Measurements from ENCODE around the gene PRDM16. TPM values are rescaled to one million over a fixed set of nuclear protein-coding genes. Genes with fewer than 3 reads are reported as not detected.

Gene PRDM16
- total RNA-seq, 1 donor from 2014 or later = 5.6 TPM

GRCh38 chr1:3031401-3032221 is 37.4 kb upstream of the PRDM16 start:
- H3K27me3 ChIP-seq (ENCODE audit: control insufficient read depth, insufficient read depth, low read length) = peaks cover 3% of the 10 kb centered on the region
- no peaks in the 10 kb centered on the region for H3K36me3 ChIP-seq (ENCODE audit: control insufficient read depth, insufficient read depth, low read length)
- no peak for TF ChIP-seq CTCF (IDR thresholded peaks at IDR 0.05; ENCODE audit: insufficient read depth, low read length, poor library complexity, severe bottlenecking)
- no peak for DNase-seq (ENCODE audit: low read depth)
- H3K4me3 ChIP-seq (ENCODE audit: low read depth, low read length) = no peak overlapping the region

GRCh38 chr1:3032371-3033039 is 36.5 kb upstream of the PRDM16 start:
- Histone ChIP-seq H3K36me3 (ENCODE audit: control insufficient read depth, insufficient read depth, low read length) (no peaks in the 10 kb centered on the region), H3K4me3 (ENCODE audit: low read depth, low read length) (no peak overlapping the region), H3K27me3 (ENCODE audit: control insufficient read depth, insufficient read depth, low read length) (peaks cover 3% of the 10 kb centered on the region)
- DNase-seq (ENCODE audit: low read depth) = no peak
- TF ChIP-seq CTCF (IDR thresholded peaks at IDR 0.05; ENCODE audit: insufficient read depth, low read length, poor library complexity, severe bottlenecking) = no peak

- TF ChIP-seq CTCF (IDR thresholded peaks at IDR 0.05; ENCODE audit: insufficient read depth, low read length, poor library complexity, severe bottlenecking) = no peak
- no peaks in the 10 kb centered on the region for H3K36me3 ChIP-seq (ENCODE audit: control insufficient read depth, insufficient read depth, low read length)
- H3K4me3 ChIP-seq (ENCODE audit: low read depth, low read length) = no peak overlapping the region
- no peak for DNase-seq (ENCODE audit: low read depth)
- H3K27me3 ChIP-seq (ENCODE audit: control insufficient read depth, insufficient read depth, low read length) = peaks cover 3% of the 10 kb centered on the region
Measured at GRCh38 chr1:3033040-3033789, 35.8 kb upstream of the PRDM16 start.

GRCh38 chr1:3033790-3034090 is 35.3 kb upstream of the PRDM16 start:
- no peak for DNase-seq (ENCODE audit: low read depth)
- H3K4me3 ChIP-seq (ENCODE audit: low read depth, low read length) = no peak overlapping the region
- H3K36me3 ChIP-seq (ENCODE audit: control insufficient read depth, insufficient read depth, low read length) = no peaks in the 10 kb centered on the region
- no peak for TF ChIP-seq CTCF (IDR thresholded peaks at IDR 0.05; ENCODE audit: insufficient read depth, low read length, poor library complexity, severe bottlenecking)
- peaks cover under 1% of the 10 kb centered on the region for H3K27me3 ChIP-seq (ENCODE audit: control insufficient read depth, insufficient read depth, low read length)

GRCh38 chr1:3034162-3034561 is 34.8 kb upstream of the PRDM16 start:
- Histone ChIP-seq H3K27me3 (ENCODE audit: control insufficient read depth, insufficient read depth, low read length) (peaks cover 2% of the 10 kb centered on the region), H3K36me3 (ENCODE audit: control insufficient read depth, insufficient read depth, low read length) (no peaks in the 10 kb centered on the region), H3K4me3 (ENCODE audit: low read depth, low read length) (no peak overlapping the region)
- DNase-seq (ENCODE audit: low read depth) = no peak
- no peak for TF ChIP-seq CTCF (IDR thresholded peaks at IDR 0.05; ENCODE audit: insufficient read depth, low read length, poor library complexity, severe bottlenecking)

Data from kidney epithelial cell (primary cell).